NOMO-1 treated with DMSO at 0.1 percent for 48 hours (cell line): ENCODE results near the gene TMEM130.

Experiments
- DNase-seq: peaks from one replicate; lab custom pipeline; 2025; ENCODE audit not compliant: unreplicated experiment; lab: John Stamatoyannopoulos, UW

TMEM130 gene

GRCh38 chr7:98869597-98870120, at the start of gene TMEM130:
Gene TMEM130, minus strand, starts transcription at chr7:98870014. Its CDS starts 153 bp downstream, at chr7:98869861.
- no peak for DNase-seq

GRCh38 chr7:98917331-98917730, 47.5 kb upstream of the TMEM130 start:
- no peak for DNase-seq

- no peak for DNase-seq
These were observed 43.8 kb upstream of the TMEM130 start for GRCh38 chr7:98913612-98914011.

- no peak for DNase-seq
These were observed 43.2 kb upstream of the TMEM130 start for GRCh38 chr7:98913026-98913425.

GRCh38 chr7:98911916-98912315, 42.1 kb upstream of the TMEM130 start:
- DNase-seq, result no peak

- no peak for DNase-seq
These were observed 40.6 kb upstream of the TMEM130 start for GRCh38 chr7:98910427-98910826.

GRCh38 chr7:98909487-98909886, 39.7 kb upstream of the TMEM130 start:
- DNase-seq, result no peak

GRCh38 chr7:98908585-98908984, 38.8 kb upstream of the TMEM130 start:
- no peak for DNase-seq

- no peak for DNase-seq
These were observed 37.8 kb upstream of the TMEM130 start for GRCh38 chr7:98907570-98907969.

GRCh38 chr7:98903246-98903645, 33.4 kb upstream of the TMEM130 start:
- DNase-seq, result no peak

GRCh38 chr7:98902523-98902922, 32.7 kb upstream of the TMEM130 start:
- DNase-seq, result no peak

- DNase-seq, result no peak
These were observed 31.0 kb upstream of the TMEM130 start for GRCh38 chr7:98900815-98901214.

GRCh38 chr7:98899816-98900215, 30.0 kb upstream of the TMEM130 start:
- no peak for DNase-seq

- DNase-seq, result no peak
These were observed 22.8 kb upstream of the TMEM130 start for GRCh38 chr7:98892609-98893008.

- no peak for DNase-seq
These were observed 17.2 kb upstream of the TMEM130 start for GRCh38 chr7:98887038-98887437.

- no peak for DNase-seq
These were observed 14.6 kb upstream of the TMEM130 start for GRCh38 chr7:98884416-98884815.

- DNase-seq, result no peak
These were observed 11.9 kb upstream of the TMEM130 start for GRCh38 chr7:98881561-98882315.

- no peak for DNase-seq
These were observed 10.7 kb upstream of the TMEM130 start for GRCh38 chr7:98880485-98880884.

- no peak for DNase-seq
These were observed 10.1 kb upstream of the TMEM130 start for GRCh38 chr7:98879979-98880315.

- DNase-seq, result peak; percentile 48
These were observed 9.6 kb upstream of the TMEM130 start for GRCh38 chr7:98879198-98879978.

GRCh38 chr7:98878365-98879197, 8.8 kb upstream of the TMEM130 start, which contains the start of gene TRRAP:
Gene TRRAP, plus strand, starts transcription at chr7:98878532. Its CDS starts 2,619 bp downstream, at chr7:98881151.
- DNase-seq, result peak; percentile 69
